Breast epithelium (tissue), 4 donors: ENCODE results near the gene C2orf76. TPM values are rescaled to one million over a fixed set of nuclear protein-coding genes. Genes with fewer than 3 reads are reported as not detected.

Experiments
- DNase-seq, 2 donors: peaks; one replicate each; pipeline ENCODE4 v3.0.0-alpha.2; 2019; ENCODE audit warnings: low spot score in 2 of 2
- H3K27ac ChIP-seq, 2 donors: fragments of 200-600 bp; sonication (generic) in 1 of 2; one replicate each; pipeline ENCODE4 v1.5.1; 2016 to 2019; ENCODE audit warnings: mild to moderate bottlenecking in 1 of 2
- H3K27me3 ChIP-seq, 2 donors: fragments of 200-600 bp; sonication (generic) in 1 of 2; one replicate each; pipeline versions ENCODE4 v1.5.1 to v1.6.0; 2017 to 2019; ENCODE audit warnings: control low read depth in 1 of 2, mild to moderate bottlenecking in 1 of 2
- H3K36me3 ChIP-seq: fragments of 200-600 bp; one replicate; pipeline ENCODE4 v1.5.1; 2019
- H3K4me1 ChIP-seq, 2 donors: fragments of 200-600 bp; sonication (generic); one replicate each; pipeline ENCODE4 v1.5.1; 2016 to 2019; ENCODE audit warnings: control low read depth in 1 of 2
- H3K4me3 ChIP-seq, 3 donors: fragments of 200-600 bp; sonication (generic); 1 replicate in 2 of 3; 2 replicates in 1 of 3; pipeline ENCODE4 v1.5.1; 2016 to 2019; ENCODE audit warnings: mild to moderate bottlenecking in 3 of 3, moderate library complexity in 2 of 3
- H3K9me3 ChIP-seq, 2 donors: fragments of 200-600 bp; sonication (generic) in 1 of 2; one replicate each; pipeline ENCODE4 v1.5.1; 2016 to 2019; ENCODE audit warnings: control low read depth in 1 of 2
- CTCF ChIP-seq, 3 donors: fragments of 450-650 bp; IDR thresholded peaks; one replicate each; pipeline ENCODE4 v1.5.1; 2016 to 2017; ENCODE audit warnings: antibody characterized with exemption in 3 of 3, mild to moderate bottlenecking in 3 of 3, moderate library complexity in 3 of 3
- POLR2A ChIP-seq: fragments of 450-650 bp; IDR thresholded peaks from one replicate; pipeline ENCODE4 v1.6.1; 2016; ENCODE audit warnings: antibody characterized with exemption, mild to moderate bottlenecking, moderate library complexity
- POLR2AphosphoS5 ChIP-seq, 3 donors: sonication (generic); formaldehyde crosslinking; IDR thresholded peaks; one replicate each; pipeline ENCODE4 v1.6.1; 2017; ENCODE audit warnings: antibody characterized with exemption in 3 of 3
- intact Hi-C: fragments of 100-400 bp; cut with DNase I; formaldehyde crosslinking; loops from one replicate; pipeline ENCODE4 v1.15.1; 2023; ENCODE audit warnings: low total_unique reads
- total RNA-seq, 3 donors: library from RNA; depleted of rRNA; stranded (reverse); fragments of >200 nt; gene quantifications; one replicate each; pipeline ENCODE4 v1.1.0, GENCODE V29; 2016

Gene C2orf76
- total RNA-seq, 3 donors from 2014 or later: 12.5 to 17.0 (median 13.0) TPM

DNA sequence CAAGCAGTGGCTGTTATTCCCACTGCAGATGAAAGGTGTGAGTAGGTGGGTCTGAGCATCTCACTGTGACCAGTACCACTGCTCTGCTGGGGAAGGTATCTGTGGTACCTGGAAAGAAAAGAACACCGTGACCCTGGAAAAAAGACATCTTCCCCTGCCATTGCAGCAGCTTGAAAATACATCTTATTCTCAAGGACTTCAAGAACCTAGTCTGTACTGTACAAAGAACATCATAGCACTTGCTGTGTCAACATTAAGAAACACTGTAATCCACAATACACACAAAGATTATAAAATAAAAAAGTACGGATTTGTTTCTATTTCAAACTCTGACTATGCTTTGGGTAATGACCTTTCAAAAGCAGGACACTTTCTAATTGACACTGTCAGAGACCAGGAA, 28.9 kb downstream of the C2orf76 start:
- DNase-seq: no peak
- H3K4me1 ChIP-seq: no peaks in the 10 kb centered on the region
- no peaks in the 10 kb centered on the region for H3K9me3 ChIP-seq
- H3K27ac ChIP-seq: no peak overlapping the region
- no peaks in the 10 kb centered on the region for H3K27me3 ChIP-seq
- intact Hi-C loops: no loop called here
- no peak overlapping the region for H3K4me3 ChIP-seq
- no peaks in the 10 kb centered on the region for H3K36me3 ChIP-seq
- TF ChIP-seq CTCF (IDR thresholded peaks at IDR 0.05) (no peak), POLR2AphosphoS5 (IDR thresholded peaks at IDR 0.05) (no peak), POLR2A (no peak)

DNA sequence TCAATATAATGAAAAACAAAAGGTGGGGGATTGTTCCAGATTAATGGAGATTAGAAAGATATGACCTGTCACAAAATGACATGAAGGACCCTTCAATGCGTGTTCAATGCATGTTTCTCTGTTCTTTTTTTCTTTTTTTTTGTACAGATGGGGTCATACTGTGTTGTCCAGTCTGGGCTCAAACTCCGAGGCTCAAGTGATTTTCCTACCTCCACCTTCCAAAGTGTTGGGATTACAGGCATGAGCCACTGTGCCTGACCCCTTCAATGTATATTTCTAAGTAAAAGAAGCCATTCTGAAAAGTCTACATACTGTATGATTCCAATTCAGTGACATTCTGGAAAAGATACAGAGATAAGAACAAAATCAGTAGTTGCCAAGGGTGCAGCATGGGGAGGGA, 32.8 kb downstream of the C2orf76 start:
- Histone ChIP-seq H3K9me3 (no peaks in the 10 kb centered on the region), H3K27me3 (no peaks in the 10 kb centered on the region), H3K27ac (no peak overlapping the region), H3K4me1 (no peaks in the 10 kb centered on the region), H3K36me3 (no peaks in the 10 kb centered on the region), H3K4me3 (no peak overlapping the region)
- TF ChIP-seq POLR2A (no peak), POLR2AphosphoS5 (IDR thresholded peaks at IDR 0.05) (no peak), CTCF (IDR thresholded peaks at IDR 0.05) (no peak)
- intact Hi-C loops: no loop called here
- no peak for DNase-seq

- Histone ChIP-seq H3K27ac (no peak overlapping the region), H3K9me3 (no peaks in the 10 kb centered on the region), H3K27me3 (no peaks in the 10 kb centered on the region), H3K4me3 (no peak overlapping the region), H3K36me3 (no peaks in the 10 kb centered on the region), H3K4me1 (no peaks in the 10 kb centered on the region)
- TF ChIP-seq CTCF (IDR thresholded peaks at IDR 0.05) (no peak), POLR2AphosphoS5 (IDR thresholded peaks at IDR 0.05) (no peak), POLR2A (no peak)
- DNase-seq: no peak
- intact Hi-C loops: no loop called here
Measured at GRCh38 chr2:119333360-119333759, 33.3 kb downstream of the C2orf76 start.

DNA sequence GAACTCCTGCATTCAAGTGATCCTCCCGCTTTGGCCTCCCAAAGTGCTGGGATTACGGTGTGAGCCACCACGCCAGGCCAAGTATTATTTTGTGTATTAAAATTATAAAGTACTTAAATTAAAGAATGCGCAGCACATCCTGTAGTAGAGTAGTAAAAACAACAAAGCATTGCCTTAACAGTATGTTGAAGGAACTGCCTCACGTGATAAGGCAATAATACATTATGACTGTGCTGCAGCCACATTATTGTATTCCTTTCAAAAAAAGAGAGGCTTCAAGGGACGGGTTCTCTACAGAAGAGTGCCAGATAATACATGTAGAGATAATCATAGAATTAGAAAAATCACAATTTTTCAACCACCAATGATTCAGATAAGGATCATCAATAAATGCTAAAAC, 33.7 kb downstream of the C2orf76 start:
- Histone ChIP-seq H3K27ac (no peak overlapping the region), H3K27me3 (no peaks in the 10 kb centered on the region), H3K9me3 (no peaks in the 10 kb centered on the region), H3K4me3 (no peak overlapping the region), H3K36me3 (no peaks in the 10 kb centered on the region), H3K4me1 (no peaks in the 10 kb centered on the region)
- no peak for DNase-seq
- TF ChIP-seq POLR2A (no peak), CTCF (IDR thresholded peaks at IDR 0.05) (no peak), POLR2AphosphoS5 (IDR thresholded peaks at IDR 0.05) (no peak)
- intact Hi-C loops: no loop called here

DNA sequence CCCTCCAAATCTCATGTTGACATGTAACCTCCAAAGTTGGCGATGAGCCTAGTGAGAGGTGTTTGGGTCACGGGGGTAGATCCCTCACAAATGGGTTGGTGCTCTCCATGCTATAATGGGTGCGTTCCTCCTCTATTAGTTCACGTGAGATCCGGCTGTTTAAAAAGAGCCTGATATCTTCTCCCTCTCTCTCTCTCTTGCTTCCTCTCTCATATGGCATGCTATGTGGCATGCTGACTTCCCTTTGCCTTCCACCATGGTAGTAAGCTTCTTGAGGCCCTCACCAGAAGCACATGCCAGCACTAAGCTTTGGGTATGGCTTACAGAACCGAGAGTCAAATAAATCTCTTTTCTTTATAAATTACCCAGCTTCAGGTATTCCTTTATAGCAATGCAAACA, 39.2 kb downstream of the C2orf76 start:
- no peak overlapping the region for H3K4me3 ChIP-seq
- DNase-seq: no peak
- no peaks in the 10 kb centered on the region for H3K4me1 ChIP-seq
- H3K36me3 ChIP-seq: no peaks in the 10 kb centered on the region
- TF ChIP-seq CTCF (IDR thresholded peaks at IDR 0.05) (no peak), POLR2AphosphoS5 (IDR thresholded peaks at IDR 0.05) (no peak), POLR2A (no peak)
- H3K27me3 ChIP-seq: no peaks in the 10 kb centered on the region
- intact Hi-C loops: no loop called here
- no peaks in the 10 kb centered on the region for H3K9me3 ChIP-seq
- no peak overlapping the region for H3K27ac ChIP-seq
